ENCODE data around the gene GPC6.
"Not testable (repeated sequence)": the region's sequence is repeated elsewhere in the genome, so short reads cannot be mapped to it uniquely, and the experiment has no call there.

The GPC6 gene

DNA sequence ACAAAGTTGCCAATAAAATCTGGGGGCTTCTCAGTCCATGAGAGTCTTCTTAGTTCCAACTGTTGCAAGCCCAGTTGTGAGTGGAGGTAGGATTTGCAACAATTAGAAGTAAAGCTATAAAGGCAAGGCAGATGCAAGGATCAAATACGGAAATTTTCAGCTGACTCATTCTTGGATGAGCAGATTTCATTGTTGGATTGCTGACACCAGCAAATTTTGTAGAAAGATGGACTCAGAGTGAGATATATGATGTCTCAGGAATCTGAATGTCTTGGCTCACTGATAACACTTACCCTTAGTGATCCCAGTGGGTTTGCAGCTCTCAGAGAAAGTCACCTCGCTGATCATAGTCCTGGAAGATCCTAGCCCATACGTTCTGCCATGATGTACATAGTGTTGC is 209.0 kb downstream of the GPC6 start:
- DNase-seq (ENCODE audit: low spot score): no peak

DNA sequence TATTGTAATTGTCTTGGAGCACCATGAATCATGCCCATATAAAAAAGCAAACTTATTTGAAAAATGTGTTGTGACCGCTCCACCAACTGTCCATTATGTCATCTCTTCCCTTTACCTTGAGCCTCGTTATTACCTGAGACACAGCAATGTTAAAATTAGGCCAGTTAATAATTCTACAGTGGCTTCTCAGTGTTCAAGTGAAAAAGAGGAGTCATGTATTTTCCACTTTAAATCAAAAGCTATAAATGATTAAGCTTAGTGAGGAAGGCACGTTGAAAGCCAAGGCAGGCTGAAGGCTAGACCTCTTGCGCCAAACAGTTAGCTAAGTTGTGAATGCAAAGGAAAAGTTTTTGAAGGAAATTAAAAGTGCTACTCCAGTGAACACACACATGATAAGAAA is 210.5 kb downstream of the GPC6 start:
- DNase-seq (ENCODE audit: low spot score): no peak

DNA sequence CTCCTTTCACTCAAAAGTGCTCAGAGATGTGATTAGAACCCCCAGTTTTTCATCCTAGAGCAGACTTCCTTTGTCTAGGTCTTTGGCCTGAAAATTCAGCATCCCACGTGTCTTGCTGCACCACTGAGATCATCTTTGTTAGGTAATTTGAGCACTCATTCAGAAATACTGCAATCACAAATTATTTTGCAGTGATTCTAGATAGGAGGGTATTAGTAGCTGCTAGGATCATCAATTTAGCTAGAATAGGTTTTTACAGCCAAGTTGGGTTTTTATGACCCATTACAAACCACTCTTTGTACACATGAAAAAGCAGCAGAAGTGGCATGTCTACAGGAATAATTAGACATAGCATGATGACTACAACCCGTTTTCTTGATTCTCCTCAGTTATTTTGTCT is 219.6 kb downstream of the GPC6 start:
- no peak for DNase-seq (ENCODE audit: low spot score)

DNA sequence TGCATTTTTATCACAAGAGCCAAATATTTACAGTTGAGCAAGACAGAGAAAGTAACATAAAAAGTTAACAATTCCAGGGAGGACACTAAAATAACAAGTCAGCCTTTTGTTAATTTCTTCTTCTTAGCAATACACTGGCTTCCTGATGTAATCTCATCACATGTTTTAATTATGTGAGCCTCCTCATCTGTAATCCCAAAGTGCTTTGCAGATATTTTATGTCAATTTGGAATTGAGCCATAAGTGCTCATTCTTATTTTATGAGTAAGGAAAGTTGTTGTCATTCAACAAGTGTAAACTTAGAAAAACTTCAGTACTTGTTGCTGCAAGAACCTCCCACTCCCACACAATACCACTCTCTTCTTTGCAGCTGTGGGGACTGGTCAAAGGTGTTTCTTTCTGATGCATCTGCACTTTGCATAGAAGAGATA is 223.6 kb downstream of the GPC6 start:
- no peak for DNase-seq (ENCODE audit: low spot score)

DNA sequence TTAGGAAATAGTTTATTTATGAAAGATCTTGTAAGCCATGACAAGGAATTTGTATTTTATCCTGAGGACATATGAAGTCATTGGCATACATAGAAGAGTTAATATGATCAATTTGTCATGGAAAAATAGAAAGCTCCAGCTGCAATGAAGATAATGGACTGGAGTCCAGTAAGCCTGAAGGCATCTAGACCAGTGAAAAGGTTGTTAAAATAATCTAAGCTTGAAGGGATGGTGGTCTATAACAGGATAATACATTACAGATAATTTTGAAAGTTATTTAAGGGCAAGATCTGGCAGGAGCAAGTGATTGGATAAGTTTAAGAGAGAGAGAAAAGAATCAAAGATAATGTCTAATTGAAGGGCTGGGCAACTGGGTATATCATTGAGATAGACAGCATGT is 224.2 kb downstream of the GPC6 start:
- no peak for DNase-seq (ENCODE audit: low spot score)

DNA sequence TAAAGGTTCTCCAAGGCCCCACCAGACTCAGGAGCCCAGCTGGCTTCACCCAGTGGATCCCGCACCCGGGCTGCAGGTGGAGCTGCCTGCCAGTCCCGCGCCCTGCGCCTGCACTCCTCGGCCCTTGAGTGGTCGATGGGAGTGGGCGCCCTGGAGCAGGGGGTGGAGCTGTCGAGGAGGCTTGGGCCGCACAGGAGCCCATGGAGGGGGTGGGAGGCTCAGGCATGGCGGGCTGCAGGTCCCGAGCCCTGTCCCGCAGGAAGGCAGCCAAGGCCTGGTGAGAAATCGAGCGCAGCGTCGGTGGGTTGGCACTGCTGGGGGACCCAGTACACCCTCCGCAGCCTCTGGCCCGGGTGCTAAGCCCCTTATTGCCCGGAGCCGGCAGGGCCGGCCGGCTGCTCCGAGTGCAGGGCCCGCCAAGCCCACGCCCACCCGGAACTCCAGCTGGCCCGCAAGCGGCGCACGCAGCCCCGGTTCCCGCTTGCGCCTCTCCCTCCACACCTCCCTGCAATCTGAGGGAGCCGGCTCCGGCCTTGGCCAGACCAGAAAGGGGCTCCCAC is 228.1 kb downstream of the GPC6 start:
- not testable (repeated sequence) for DNase-seq (ENCODE audit: low spot score)

DNA sequence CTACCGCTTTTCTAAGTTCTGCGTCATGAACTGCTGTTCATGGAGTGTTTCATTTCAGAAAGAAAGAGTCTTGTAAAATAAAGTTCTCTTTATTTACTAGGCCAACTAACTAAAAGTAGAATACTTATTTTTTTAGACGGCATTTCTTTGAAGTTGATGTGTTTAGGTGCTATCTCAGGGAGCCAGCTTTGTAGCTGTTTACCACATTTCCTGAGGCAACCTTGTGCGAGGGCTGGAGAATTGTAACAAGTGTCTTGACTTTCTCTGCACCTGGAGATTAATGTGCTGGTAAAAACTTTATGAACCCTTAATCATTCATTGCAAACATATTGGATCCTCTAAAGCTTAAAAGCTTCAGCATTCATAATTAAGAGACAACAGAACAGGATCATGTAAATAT is 229.3 kb downstream of the GPC6 start:
- no peak for DNase-seq (ENCODE audit: low spot score)

DNA sequence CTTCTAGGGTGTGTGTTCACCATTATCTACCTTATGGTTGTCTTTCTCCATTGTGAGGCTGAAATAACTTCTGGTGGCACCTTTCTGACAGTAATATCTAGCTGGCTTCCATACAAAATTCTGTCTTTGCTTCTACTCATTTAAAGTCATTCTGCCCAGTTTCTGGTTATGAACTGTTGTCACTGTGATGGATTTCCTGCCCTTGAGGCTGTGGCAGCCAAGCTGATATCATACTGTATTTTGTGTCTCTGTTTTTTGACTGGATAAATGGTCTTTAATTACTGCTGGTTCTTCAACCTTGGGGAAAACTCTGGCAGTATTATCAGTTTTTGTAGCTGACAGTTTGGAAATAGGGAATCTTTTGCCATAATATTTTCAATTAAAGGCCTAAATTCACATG is 233.4 kb downstream of the GPC6 start:
- no peak for DNase-seq (ENCODE audit: low spot score)

DNA sequence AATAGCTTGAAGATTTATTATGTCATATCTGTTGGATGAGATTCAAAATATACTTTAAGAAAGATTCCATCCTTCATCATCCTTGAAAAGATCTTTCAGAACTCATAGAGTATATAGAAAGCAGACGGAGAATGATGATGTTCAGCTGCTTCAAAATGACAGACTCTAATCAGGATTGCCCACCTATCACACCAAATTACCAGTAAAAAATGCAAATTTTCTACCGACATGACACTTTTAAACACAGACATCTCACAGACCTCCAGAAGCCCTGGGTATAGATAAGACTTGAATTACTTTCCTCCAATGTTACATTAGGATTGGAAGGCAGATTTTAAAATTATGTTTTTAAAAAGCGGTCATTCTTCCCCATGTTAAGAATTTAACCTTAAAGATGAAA is 235.5 kb downstream of the GPC6 start:
- no peak for DNase-seq (ENCODE audit: low spot score)

DNA sequence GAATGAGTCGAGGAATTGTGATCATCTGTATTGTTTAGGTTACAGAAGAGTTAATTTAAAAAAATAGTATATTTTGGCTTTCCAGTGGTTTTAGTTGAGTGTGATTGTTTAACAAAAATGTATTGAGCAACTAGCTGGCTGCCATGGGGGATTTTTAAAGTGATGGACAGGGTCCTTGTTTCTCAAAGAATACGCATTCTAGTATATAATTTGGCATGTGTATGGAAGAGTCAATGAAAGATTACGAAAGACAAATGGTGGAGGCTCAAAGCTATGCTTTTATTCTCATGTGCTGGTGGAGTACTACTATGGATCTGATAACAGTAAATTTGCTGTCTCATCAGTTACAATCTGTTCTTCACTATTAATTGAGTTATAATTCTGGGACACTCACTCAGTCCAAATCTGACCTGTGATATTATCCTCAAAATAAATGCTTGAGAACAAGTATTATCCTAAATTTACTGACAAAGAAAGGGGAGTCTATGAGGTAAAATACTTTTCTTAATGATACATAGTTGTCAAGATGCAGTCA is 240.0 kb downstream of the GPC6 start:
- DNase-seq (ENCODE audit: low spot score): no peak

DNA sequence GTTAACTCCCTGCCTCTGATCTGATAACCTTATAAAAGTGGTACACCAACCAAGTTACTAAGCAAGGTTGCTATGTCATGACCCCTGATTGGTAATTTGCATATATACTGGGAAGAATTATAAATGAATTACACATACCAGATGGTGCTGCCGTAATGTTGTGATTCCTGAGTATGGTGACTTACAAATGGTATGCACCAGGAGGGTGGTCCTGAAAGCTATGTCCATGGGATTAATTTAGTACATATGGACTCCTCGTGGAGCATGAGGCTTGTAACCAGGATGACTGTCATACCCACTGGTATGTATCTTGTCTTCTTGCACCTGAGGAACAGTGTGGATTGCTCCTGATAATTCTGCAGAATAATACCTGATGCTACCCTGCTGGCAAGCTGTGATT is 240.6 kb downstream of the GPC6 start:
- no peak for DNase-seq (ENCODE audit: low spot score)

DNA sequence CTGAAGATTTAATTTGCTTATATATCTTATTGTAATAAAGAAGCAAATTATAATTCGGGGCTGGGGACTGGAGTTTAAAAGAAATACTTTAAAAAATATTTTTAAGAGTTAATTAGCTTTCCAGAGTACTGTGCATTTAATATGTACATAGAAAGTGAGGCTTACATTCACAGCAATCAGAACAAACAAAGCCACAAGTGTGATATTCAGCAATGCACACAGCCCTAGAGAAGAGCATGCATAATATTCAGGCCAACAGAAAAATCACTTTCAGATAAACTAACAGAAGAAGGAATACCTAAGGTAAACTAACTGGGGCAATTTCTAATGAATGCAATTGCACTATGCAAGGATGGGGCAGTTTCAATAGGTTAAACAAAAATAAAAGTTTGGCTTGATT is 241.8 kb downstream of the GPC6 start:
- DNase-seq (ENCODE audit: low spot score): no peak

DNA sequence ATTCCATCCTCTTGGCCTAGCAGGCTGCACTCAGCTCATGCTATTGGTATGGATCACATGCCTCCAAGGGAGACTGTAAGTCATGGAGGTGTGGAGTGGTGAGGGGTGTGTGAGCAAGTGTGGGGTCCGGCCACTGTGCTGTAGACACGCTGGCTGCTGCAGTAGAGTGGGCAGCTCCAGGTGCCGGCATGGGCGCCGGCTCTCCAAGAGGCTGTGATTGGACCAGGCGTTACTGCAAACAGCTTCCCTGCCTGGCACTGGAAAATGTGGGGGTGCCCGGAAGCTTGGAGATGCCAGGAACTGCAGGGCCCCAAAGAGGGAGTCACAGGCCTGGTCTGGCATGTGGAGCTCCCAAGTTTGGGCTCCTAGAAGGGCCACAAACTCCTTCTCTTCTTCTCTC is 245.7 kb downstream of the GPC6 start:
- no peak for DNase-seq (ENCODE audit: low spot score)

DNA sequence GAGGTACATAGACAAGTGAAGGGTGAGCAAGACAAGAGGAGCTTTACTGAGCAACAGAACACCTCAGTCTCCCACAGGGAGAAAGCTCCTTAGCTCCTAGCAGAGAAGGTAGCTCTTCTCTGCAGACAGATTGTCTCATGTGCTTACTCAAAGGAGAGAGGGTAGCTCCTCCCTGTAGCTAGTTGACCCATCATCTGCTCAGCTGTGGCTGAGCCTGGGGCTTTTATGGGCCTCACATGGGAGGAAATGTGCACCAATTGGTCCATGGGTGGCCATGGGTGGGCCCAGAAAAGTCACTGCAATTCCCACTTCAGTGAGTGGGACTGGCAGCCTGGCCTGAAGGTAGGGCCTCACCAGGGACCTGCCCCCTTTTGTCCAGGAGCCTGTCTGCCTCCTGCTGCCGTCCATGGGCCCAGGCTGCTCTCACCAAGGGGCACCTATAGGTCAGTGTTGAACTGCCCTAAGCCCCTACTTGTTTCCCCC is 246.2 kb downstream of the GPC6 start:
- DNase-seq (ENCODE audit: low spot score): no peak

DNA sequence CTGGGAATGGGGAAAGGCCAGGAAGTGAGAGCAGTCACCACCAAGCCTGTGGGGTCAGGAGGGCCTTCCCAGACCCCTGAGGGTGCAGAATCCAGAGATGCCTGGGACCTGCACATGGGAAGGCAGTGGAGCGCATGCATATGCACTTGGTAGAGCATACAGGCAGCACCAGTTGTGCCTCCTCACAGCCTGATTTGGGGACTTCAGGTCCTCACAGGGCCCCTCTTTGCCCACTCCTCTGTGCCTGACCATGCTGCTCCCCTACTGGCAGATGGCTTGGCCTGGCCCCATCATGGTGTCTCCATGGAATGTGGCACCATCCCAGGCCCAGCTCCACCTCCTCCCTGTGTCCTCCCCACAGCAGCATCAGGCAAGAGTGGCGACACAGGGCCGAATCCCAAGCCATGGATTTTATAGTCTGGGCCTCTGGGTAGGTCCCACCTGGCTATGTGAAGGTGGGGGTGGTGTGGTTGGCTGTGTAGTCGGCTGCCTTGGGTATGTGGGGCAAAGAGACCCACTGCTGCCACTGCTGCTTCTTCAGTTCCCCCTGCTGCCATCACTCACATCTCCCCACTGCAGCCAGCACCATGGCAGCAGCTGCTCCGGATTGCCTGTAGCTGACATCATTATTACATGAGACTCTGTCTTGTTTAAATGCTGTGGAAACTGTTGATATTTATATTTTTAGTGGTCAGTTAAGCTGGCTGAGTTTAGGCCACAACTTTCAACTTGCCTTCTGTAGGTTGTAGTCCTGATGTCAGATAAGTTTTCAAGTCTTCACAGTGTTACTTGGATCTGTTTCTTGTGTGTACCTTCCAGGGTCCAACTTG is 247.0 kb downstream of the GPC6 start:
- no peak for DNase-seq (ENCODE audit: low spot score)

DNA sequence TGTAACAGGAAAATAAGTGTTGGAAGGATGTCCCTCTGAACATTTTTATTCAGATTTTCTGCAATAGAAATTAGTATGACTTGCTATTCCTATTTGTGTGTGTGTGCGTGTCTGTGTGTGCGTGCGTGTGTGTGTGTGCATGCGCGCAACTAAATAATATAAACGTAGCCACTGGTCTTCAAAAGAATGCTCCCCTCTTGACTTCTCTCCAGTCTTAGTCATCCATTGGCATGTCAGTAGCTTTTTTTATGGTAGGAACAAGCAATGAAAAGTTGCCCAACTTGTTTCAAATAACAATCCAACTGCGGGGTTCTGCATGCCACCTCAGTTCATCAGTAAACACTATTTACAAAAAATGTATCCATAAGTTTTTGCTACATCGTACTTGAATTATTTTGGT is 249.6 kb downstream of the GPC6 start:
- no peak for DNase-seq (ENCODE audit: low spot score)

DNA sequence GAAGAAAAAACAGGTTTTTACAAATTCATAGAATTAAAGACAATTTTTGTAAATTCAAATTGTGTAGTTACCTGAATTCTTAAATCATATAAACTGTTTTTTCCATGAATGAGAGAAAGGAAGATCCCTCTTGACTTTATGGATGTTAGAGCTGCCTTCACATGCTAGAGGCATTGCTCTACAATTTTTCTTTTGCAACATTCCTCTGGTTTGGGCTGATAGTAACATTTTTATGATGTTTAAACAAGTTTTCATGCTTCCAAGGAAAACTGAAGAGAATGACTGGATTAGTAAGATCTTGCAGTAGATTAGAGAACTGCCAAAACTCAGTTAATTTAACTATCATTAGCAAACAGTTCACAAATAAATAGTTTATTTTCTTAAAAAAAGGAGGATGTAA is 250.6 kb downstream of the GPC6 start:
- DNase-seq (ENCODE audit: low spot score): no peak

DNA sequence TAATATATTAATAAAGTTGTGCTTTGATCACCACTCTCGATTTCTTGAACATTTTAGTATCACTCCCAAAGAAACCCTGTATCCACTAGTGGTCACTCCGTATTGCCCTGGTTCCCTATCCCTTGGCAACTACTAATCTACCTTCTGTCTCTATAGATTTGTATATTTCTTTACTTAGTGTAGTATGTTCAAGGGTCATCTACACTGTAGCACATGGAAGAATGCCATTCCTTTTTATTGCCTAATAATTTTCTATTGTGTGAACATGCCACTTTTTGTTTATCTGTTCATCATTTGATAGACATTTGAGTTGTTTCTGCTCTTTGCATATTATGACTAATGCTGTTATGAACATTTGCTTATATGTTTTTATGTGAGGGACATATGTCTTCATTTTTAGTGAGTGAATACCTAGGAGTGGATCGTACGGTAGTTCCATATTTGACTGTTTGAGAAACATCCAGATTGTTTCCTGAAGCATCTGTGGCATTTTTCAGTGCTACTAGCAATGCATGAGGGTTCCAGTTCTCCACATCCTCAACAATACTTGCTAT is 254.0 kb downstream of the GPC6 start:
- no peak for DNase-seq (ENCODE audit: low spot score)

DNA sequence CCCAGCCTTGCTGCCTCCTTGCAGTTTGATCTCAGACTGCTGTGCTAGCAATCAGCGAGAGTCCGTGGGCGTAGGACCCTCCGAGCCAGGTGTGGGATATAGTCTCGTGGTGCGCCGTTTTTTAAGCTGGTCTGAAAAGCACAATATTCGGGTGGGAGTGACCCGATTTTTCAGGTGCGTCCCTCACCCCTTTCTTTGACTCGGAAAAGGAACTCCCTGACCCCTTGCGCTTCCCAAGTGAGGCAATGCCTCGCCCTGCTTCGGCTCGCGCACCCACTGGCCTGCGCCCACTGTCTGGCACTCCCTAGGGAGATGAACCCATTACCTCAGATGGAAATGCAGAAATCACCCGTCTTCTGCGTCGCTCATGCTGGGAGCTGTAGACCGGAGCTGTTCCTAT is 269.5 kb downstream of the GPC6 start:
- not testable (repeated sequence) for DNase-seq (ENCODE audit: low spot score)

DNA sequence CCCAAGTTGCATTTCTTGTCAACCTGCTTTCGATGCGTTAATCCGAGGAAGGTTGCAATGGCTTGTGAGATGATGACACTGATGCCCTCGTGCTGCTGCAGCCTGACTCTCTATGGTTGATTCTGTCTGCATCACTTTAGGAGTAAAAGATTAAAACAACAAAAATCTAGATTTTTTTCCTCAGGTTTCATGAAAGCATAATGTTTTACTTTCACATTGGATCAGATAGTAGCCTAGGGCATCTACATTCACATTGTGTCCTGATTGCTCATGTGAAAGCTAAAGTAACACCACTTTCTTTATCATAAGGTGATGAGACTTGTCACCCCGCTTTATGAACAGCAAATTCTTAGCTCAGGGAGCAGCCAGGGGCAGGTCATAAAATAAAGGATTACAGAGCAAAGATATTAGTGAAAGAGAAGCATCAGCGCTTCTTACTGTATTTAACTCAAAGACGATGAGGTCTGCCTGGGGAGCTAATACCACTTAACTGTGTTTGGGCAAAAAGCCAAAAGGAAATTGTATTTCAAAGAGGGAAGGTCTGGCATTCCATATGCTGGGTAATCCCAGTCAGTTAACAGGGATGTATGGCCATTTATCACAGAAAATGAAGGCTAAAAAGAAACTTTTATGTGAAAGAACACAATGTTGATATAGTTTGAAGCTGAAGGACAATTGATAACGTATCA is 270.5 kb downstream of the GPC6 start:
- DNase-seq (ENCODE audit: low spot score): no peak

DNA sequence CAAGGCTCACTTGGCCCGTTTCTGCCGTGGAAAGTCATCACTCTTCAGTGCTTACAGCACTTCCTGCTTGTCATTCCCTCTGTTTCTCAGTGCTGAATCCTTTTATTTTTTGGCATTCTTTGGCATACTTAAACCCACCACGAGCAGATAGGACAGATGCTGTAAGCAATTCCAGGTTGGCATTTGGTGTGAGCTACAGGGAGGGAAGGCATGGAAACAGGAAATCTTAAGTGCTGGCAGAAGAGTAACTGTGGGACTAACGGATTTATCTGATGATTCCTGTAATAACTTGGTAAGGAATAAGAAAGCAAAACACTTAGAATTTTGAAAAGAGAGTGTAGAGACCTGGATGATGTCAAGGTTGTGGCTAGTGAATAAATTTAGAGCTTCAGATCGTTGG is 273.4 kb downstream of the GPC6 start:
- DNase-seq (ENCODE audit: low spot score): no peak

DNA sequence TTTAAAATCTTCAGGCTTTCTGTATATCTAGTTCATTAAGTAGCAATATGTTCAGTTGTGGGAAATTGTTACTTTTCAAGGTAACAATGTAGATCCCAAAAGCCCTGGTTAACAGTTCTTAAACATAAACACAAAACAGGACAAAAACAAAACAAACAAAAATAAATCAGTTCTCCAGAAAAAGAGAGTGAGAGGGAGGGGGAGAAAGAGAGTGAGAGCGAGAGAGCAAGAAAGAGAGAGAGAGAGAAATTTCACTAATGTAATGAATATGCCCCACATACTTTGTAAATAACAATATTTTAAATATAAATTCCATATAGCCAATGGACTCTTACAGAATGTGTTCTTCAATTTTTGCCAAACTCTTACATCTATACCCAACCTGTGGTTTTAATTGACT is 275.5 kb downstream of the GPC6 start:
- no peak for DNase-seq (ENCODE audit: low spot score)
